Right atrium auricular region (tissue), 2 donors: ENCODE measurements around the gene MCM9. TPM values are rescaled to one million over a fixed set of nuclear protein-coding genes. Genes with fewer than 3 reads are reported as not detected.

Experiments used
- DNase-seq: peaks from one replicate; pipeline ENCODE4 v3.0.0-alpha.2; 2019; ENCODE audit warnings: low spot score
- H3K27ac ChIP-seq, 2 donors: fragments of 200-600 bp; sonication (generic); 1 replicate in 1 of 2; 2 replicates in 1 of 2; pipeline ENCODE4 v1.5.1; 2016 to 2019
- H3K27me3 ChIP-seq, 2 donors: fragments of 200-600 bp; sonication (generic); one replicate each; pipeline versions ENCODE4 v1.5.1 to v1.6.0; 2017 to 2019
- H3K36me3 ChIP-seq: fragments of 200-600 bp; sonication (generic); one replicate; pipeline ENCODE4 v1.5.1; 2016
- H3K4me1 ChIP-seq, 2 donors: fragments of 200-600 bp; sonication (generic); one replicate each; pipeline versions ENCODE4 v1.5.1 to v1.6.0; 2017 to 2019
- H3K4me3 ChIP-seq, 2 donors: fragments of 200-600 bp; sonication (generic); 1 replicate in 1 of 2; 2 replicates in 1 of 2; pipeline ENCODE4 v1.5.1; 2017 to 2019; ENCODE audit warnings: mild to moderate bottlenecking in 1 of 2, moderate library complexity in 1 of 2
- H3K9me3 ChIP-seq, 2 donors: fragments of 200-600 bp; sonication (generic); one replicate each; pipeline ENCODE4 v1.5.1; 2019
- CTCF ChIP-seq, 2 donors: fragments of 200-600 bp; sonication (generic); IDR thresholded peaks; one replicate each; pipeline ENCODE4 v1.5.1; 2019; ENCODE audit warnings: antibody characterized with exemption in 2 of 2
- total RNA-seq, 2 donors: library from RNA; depleted of rRNA; stranded (reverse); fragments of >200 nt; gene quantifications; one replicate each; pipeline ENCODE4 v1.1.0, GENCODE V29; 2016

Gene MCM9
- total RNA-seq, 2 donors from 2014 or later: 5.7 to 7.9 TPM

- no peaks in the 10 kb centered on the region for H3K27me3 ChIP-seq
These were observed 149.4 kb downstream of the MCM9 start for GRCh38 chr6:118785601-118786000.

GRCh38 chr6:118784641-118785164, 150.3 kb downstream of the MCM9 start:
- no peaks in the 10 kb centered on the region for H3K36me3 ChIP-seq
- no peaks in the 10 kb centered on the region for H3K27me3 ChIP-seq
- TF ChIP-seq CTCF (IDR thresholded peaks at IDR 0.05): no peak
- DNase-seq: peak; percentile 55
- H3K9me3 ChIP-seq: no peaks in the 10 kb centered on the region
- no peak overlapping the region for H3K27ac ChIP-seq
- H3K4me1 ChIP-seq: peaks cover 0 to 29% of the 10 kb centered on the region in 2 donors
- H3K4me3 ChIP-seq: no peak overlapping the region

More at GRCh38 chr6:118785601-118786000, 149.4 kb downstream of the MCM9 start:
- no peak for DNase-seq
- no peak for TF ChIP-seq CTCF (IDR thresholded peaks at IDR 0.05)
- Histone ChIP-seq H3K4me3 (no peak overlapping the region), H3K36me3 (no peaks in the 10 kb centered on the region), H3K27ac (no peak overlapping the region), H3K9me3 (no peaks in the 10 kb centered on the region), H3K4me1 (peaks cover 0 to 29% of the 10 kb centered on the region in 2 donors)

GRCh38 chr6:118783931-118784550, 150.9 kb downstream of the MCM9 start:
- peak; percentile 54 for DNase-seq
- Histone ChIP-seq H3K36me3 (no peaks in the 10 kb centered on the region), H3K4me1 (peaks cover 0 to 29% of the 10 kb centered on the region in 2 donors), H3K4me3 (no peak overlapping the region), H3K9me3 (no peaks in the 10 kb centered on the region), H3K27ac (no peak overlapping the region), H3K27me3 (no peaks in the 10 kb centered on the region)
- TF ChIP-seq CTCF (IDR thresholded peaks at IDR 0.05): no peak

GRCh38 chr6:118782651-118783050, 152.3 kb downstream of the MCM9 start:
- no peak for DNase-seq
- Histone ChIP-seq H3K4me3 (no peak overlapping the region), H3K36me3 (no peaks in the 10 kb centered on the region), H3K4me1 (peaks cover 0 to 21% of the 10 kb centered on the region in 2 donors), H3K9me3 (no peaks in the 10 kb centered on the region), H3K27me3 (no peaks in the 10 kb centered on the region), H3K27ac (no peak overlapping the region)
- TF ChIP-seq CTCF (IDR thresholded peaks at IDR 0.05): no peak

GRCh38 chr6:118781897-118782296, 153.1 kb downstream of the MCM9 start:
- no peak overlapping the region for H3K27ac ChIP-seq
- DNase-seq: peak; percentile 16
- no peaks in the 10 kb centered on the region for H3K27me3 ChIP-seq
- H3K4me1 ChIP-seq: peaks cover 0 to 17% of the 10 kb centered on the region in 2 donors
- no peak for TF ChIP-seq CTCF (IDR thresholded peaks at IDR 0.05)
- no peaks in the 10 kb centered on the region for H3K36me3 ChIP-seq
- H3K4me3 ChIP-seq: no peak overlapping the region
- no peaks in the 10 kb centered on the region for H3K9me3 ChIP-seq

GRCh38 chr6:118780668-118781067, 154.3 kb downstream of the MCM9 start:
- no peaks in the 10 kb centered on the region for H3K36me3 ChIP-seq
- H3K27ac ChIP-seq: no peak overlapping the region
- no peaks in the 10 kb centered on the region for H3K27me3 ChIP-seq
- H3K4me1 ChIP-seq: peaks cover 0 to 21% of the 10 kb centered on the region in 2 donors
- TF ChIP-seq CTCF (IDR thresholded peaks at IDR 0.05): no peak
- no peak overlapping the region for H3K4me3 ChIP-seq
- peak; percentile 18 for DNase-seq
- no peaks in the 10 kb centered on the region for H3K9me3 ChIP-seq
